ENCODE measurements around the gene XCR1.

XCR1 gene

DNA sequence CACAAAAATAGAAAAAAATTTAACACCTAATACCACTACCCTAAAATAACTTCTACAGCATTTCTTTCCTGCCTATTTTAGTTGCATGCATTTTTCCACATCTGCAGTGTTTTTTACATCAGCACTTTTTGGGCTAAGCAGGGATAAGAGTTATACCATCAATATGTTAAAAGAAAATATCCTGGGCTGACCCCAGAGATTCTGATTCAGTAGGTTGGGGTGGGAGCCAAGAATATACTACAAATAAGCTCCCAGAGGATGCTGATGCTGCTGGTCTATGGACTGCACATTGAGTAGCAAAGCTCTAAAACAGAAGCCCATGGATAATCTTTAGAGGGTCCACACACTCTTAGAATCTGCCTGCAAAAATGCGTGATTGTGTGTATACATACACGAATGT lies 46.5 kb downstream of the XCR1 start:
- DNase-seq = no peak

DNA sequence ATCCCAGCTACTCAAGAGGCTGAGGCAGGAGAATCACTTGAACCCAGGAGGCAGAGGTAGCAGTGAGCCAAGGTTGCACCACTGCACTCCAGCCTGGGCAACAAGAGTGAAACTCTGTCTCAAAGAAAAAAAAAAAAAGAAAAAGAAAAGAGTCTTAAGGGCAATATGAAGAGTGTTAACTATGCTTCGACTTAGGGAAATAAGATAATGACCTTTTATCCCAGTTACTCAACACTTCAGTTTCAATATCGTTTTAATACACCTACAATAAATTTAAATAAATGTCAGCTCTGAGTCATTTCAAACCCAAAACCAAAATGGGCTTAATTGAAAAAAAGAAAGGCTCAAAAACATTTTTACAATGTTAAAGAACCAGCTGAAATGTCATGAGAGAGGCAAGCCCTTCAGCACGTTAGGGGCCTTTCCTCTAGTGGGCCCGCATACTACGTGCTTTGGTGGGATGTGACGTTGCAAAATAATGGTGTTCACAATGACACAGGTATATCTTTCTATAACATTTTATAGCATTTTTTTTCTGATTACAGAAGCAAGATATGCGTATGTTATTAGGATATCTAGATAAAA lies 47.0 kb downstream of the XCR1 start:
- no peak for DNase-seq

DNA sequence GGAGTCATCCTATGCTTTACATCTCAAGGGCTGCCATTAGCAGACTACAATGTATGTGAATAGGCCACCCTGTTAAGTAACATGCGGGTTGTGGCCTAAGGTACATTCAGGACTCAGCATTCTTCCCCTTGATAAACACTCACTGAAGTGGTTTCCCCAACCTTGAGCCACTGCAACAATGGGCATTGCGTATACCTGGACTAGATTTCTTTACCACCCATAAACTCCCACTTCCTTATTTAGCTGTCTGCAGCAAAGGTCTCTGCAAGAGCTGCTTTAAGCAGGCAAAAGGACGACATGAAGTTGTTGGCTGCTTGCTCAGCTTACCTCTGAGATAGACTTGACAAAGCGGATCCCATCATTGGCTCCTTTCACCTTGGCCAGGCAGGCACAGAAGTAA lies 47.9 kb downstream of the XCR1 start:
- DNase-seq = no peak

DNA sequence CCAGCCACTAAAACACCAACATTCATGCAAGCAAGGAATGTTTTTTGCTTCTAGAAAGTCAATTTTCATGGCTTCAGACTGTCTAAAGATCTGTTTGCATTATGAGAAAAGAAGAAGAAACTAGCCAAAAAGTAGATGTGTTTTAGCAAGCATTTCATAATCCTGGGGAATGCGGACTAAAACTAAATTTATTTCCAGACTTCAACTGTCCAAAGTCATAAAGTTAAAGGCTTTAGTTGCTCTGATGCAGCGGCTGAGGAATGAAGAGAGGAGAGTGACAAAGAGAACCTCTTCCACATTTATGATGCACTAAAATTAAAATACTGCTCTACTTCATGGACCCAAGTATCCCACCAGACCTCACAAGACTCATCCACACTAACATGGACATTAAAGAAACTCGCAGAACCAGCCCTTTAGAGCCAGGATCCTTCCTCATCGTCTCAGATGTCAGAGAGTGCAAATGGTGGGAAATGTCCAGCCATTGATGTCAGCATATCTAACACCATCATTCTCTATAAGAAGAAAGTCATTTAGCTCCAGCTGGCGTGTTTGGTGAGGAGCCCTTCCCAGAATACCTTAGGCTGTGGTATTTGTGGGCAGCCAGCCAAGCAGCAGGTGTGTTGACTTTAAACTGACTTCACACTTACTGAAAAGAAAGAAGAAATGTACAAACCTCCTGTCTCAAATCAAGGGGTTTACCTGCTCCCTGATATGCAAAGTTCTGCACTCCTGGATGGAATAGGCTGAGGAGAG lies 49.1 kb downstream of the XCR1 start:
- DNase-seq = no peak

DNA sequence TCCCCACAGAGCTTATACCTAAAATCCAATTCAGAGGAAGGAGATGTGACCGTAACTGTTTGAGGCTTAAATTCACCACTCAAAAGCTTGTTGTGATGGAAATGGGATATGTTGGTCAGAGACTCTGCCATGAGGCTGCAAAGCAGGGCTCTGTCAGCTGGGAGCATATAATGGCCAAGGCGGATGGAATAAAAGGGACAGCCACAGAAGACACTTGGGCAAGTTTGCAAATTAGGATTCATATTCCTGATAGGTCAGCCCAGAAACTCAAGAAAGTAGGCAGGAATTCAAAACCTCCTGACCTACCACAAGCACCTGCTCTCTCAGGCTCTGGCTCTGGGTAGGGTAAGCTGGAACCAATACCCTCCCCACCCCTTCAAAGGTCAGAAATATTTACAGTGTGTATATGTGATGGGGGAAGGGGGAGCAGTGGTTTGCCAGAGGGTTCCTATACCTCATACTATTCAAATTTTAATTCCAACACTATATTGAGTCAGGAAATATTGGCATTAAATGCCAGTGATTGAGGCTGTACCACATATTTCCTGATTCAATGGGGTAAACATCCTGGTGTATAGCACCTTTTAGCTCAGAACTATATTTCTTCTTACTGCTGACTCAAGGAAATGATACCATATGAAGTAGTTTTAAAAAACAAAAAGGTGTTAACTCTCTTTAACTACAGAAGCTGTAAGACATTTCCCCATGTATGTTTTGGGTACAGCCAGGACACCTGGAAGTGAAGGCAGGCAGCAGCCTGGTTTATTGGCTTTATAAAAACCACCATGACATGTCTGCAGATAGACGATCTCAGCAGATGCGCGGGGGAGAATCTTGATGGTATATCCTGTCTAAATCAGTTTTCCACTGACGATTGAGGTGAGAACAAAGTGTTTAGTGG lies 50.8 kb downstream of the XCR1 start:
- DNase-seq = no peak

DNA sequence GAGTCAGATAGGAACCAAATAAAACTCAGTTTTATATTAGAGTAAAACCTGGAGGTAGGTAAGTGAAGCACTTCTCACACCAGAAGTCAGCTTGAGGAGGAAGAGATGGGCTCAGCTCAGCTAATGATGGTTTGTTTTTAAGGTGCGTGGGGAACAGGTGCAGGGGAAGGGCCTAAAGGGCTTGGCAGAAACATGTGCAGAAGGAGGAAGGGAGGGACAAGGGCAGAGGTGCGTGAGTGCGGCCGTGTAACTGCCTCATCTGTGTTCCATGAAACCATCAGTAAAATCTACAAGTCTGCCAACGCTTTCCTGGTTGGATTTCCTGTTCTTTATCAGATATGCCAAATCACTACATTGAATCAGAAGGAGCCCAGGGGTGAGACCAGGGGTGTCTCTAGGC lies 51.6 kb downstream of the XCR1 start:
- no peak for DNase-seq

DNA sequence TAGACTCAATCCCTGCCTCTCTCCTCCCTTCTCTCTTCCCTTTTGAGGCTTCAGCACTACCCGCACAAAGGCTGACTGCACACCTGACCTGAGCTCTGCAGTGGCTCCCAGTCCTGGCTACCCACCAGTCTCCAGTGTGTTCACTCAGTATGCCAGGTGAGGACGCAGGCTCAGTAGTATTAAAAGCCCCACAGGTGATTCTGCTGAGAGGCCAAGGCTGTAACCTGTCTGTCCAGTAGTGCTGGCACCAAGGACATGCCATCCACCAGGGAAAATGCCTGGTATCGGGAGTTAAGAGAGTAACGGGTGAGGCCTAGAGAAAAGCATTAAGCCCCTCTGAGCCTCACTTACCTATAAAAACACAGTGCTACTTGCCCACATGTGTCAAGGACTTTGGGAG lies 52.6 kb downstream of the XCR1 start:
- no peak for DNase-seq

DNA sequence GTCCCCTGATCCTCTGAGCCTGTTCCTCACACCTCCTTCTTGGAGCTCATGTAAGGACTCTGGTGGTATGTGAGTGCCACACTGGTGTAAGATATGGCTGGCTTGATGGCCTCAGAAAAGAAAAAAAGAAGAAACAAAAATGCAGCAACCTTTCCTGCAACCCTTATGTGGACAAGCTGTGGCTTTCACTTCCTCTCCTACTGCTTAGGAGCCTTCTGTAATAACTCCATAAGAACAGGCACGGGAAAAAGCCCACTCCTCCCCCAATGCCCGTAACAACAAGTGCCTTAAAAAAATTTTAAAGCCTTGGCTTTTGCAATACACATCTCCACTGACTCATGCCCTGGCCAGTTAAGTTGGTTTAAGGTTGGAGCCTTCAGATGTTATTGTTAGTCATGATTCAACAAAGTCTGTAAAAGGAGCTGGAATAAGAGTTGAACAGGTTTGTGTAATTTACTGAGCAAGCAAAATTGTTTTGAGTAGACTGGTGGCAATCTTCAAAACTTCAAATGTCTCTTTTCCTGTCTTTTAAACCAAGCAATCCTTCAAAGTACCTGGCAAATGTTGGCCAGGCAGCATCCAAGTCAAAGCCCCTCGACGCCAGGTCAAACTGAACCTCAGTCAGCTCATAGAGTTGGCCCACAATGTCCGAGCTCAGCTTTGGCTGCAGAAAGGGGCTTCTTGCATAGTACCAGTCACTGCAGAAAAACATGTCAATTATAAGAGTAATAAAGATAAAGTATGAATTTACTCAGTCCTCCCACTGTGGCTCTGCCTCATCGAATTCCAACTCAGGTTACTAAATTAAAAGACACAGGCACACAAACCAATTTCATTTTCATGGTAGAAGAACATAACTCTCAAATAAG lies 54.5 kb downstream of the XCR1 start:
- DNase-seq = no peak

DNA sequence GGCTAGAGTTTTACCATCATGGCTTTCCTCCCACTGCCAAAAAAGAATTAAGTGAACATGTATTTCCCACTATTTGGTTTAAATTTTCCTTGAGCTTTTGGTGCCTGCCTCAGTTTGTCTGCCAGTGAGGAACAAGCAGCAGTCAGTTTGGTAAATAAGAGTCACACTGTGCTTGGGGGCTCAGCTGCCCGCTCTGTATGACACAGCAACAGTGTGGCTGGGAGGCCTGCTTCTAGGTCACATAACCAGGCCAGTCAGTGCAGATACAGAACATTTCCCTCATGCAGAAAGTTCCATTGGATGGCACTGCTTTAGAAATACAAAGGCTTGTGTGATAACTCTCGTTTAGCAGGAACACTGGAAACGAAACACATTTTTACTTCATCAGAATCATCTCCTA lies 57.3 kb downstream of the XCR1 start:
- DNase-seq = no peak

DNA sequence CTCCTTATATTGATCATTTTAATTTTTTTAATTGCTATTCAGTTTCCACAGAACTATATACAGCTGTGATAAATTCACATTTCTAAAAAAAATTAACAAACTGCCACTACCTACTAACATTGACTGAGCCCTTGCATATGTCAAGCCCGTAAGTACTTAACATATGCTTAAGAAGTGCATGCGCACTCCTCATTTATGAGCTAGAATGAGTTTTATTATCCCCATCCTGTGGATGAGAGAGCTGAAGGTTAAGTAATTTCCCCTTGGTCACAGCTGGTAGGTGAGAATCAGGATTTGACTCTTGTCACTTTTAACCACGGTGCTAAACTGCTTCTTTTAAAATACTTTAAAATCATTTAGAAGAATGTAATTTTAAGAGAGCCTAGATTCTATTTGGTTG lies 58.2 kb downstream of the XCR1 start:
- no peak for DNase-seq

DNA sequence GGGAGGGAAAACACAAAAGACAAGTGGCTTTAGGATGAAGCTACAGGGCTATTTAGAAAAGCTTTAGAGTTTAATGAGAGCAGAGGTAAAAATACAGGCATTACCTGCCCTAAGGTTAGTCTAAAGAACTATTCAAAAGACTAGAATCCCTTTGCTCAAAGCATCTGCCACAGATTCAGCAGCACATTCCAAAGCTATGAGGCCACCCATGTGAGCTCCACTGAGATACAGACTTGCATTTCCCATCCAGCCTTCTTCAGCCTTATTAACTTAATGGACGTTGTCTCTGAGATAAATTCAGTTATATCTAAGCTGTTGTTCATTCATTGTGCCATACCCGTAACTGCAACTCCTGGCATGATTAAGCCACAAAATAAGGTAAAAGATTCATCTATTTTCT lies 58.6 kb downstream of the XCR1 start:
- DNase-seq = no peak

DNA sequence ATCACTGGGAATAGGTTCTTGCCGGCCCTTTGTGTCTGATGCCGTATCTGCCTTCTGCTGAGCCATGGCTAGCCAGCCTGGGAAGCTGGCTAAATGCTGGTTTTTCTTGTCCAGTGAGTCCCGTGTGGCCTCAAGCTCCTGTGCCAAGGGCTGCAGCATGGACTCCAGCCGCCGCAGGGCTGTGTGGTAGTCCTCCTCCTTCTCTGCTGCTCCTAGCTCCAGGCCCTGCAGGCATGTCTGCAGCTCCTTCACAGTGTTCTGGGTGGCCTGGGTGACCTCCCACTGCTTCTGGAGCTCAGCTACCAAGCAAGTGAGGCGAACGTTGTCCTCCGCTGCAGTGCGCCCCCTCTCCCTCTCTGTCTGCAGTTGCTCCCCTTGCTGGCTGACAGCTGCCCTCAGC lies 59.1 kb downstream of the XCR1 start:
- no peak for DNase-seq

DNA sequence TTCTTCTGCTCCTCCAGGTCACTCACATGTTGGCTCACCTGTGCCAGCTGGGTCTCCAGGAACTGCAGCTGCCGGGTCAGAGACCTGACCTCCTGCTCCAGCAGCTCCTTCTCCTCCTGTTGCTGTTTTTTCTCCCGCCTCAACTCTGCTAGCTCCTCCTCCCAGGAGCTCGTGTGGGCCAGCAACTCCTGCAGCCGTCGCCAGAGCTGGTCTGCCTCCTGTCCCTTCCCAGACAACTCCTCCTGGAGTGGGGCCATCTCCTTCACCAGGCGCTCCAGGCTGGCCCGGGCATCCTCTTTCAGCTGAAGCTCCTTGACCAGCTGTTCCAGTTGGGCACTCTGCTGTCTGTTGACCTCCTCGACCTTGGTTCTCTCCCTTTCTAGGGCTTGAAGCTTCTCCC lies 59.6 kb downstream of the XCR1 start:
- no peak for DNase-seq
